ENCODE data around the gene GALM.

GALM gene

GRCh38 chr2:38668092-38668491 lies 2.2 kb downstream of the GALM start:
- H3K4me3 ChIP-seq (ENCODE audit: severe bottlenecking) = no peak overlapping the region
- TF ChIP-seq CTCF (IDR thresholded peaks at IDR 0.05; ENCODE audit: poor library complexity, severe bottlenecking) = no peak
- no peak overlapping the region for H3K27ac ChIP-seq (ENCODE audit: poor library complexity, severe bottlenecking)
- no peak for DNase-seq (ENCODE audit: low spot score)
- no peaks in the 10 kb centered on the region for H3K4me1 ChIP-seq (ENCODE audit: insufficient read depth, poor library complexity, severe bottlenecking)
- H3K36me3 ChIP-seq (ENCODE audit: low read depth) = no peaks in the 10 kb centered on the region
- H3K27me3 ChIP-seq (ENCODE audit: insufficient read depth, poor library complexity, severe bottlenecking) = no peaks in the 10 kb centered on the region
- H3K9me3 ChIP-seq (ENCODE audit: severe bottlenecking) = no peaks in the 10 kb centered on the region
- ATAC-seq (ENCODE audit: low read depth) = no peak

GRCh38 chr2:38668779-38669479 lies 3.0 kb downstream of the GALM start:
- Histone ChIP-seq H3K36me3 (ENCODE audit: low read depth) (no peaks in the 10 kb centered on the region), H3K9me3 (ENCODE audit: severe bottlenecking) (no peaks in the 10 kb centered on the region), H3K27me3 (ENCODE audit: insufficient read depth, poor library complexity, severe bottlenecking) (no peaks in the 10 kb centered on the region), H3K27ac (ENCODE audit: poor library complexity, severe bottlenecking) (no peak overlapping the region), H3K4me3 (ENCODE audit: severe bottlenecking) (no peak overlapping the region), H3K4me1 (ENCODE audit: insufficient read depth, poor library complexity, severe bottlenecking) (no peaks in the 10 kb centered on the region)
- DNase-seq (ENCODE audit: low spot score) (no peak), ATAC-seq (ENCODE audit: low read depth) (no peak)
- TF ChIP-seq CTCF (IDR thresholded peaks at IDR 0.05; ENCODE audit: poor library complexity, severe bottlenecking) = no peak

- Histone ChIP-seq H3K9me3 (ENCODE audit: severe bottlenecking) (no peaks in the 10 kb centered on the region), H3K36me3 (ENCODE audit: low read depth) (no peaks in the 10 kb centered on the region), H3K4me3 (ENCODE audit: severe bottlenecking) (no peak overlapping the region), H3K4me1 (ENCODE audit: insufficient read depth, poor library complexity, severe bottlenecking) (no peaks in the 10 kb centered on the region), H3K27me3 (ENCODE audit: insufficient read depth, poor library complexity, severe bottlenecking) (no peaks in the 10 kb centered on the region), H3K27ac (ENCODE audit: poor library complexity, severe bottlenecking) (no peak overlapping the region)
- no peak for ATAC-seq (ENCODE audit: low read depth)
- no peak for TF ChIP-seq CTCF (IDR thresholded peaks at IDR 0.05; ENCODE audit: poor library complexity, severe bottlenecking)
- no peak for DNase-seq (ENCODE audit: low spot score)
Measured at GRCh38 chr2:38671303-38671702, 5.4 kb downstream of the GALM start.

- Histone ChIP-seq H3K27ac (ENCODE audit: poor library complexity, severe bottlenecking) (no peak overlapping the region), H3K4me1 (ENCODE audit: insufficient read depth, poor library complexity, severe bottlenecking) (no peaks in the 10 kb centered on the region), H3K36me3 (ENCODE audit: low read depth) (no peaks in the 10 kb centered on the region), H3K27me3 (ENCODE audit: insufficient read depth, poor library complexity, severe bottlenecking) (no peaks in the 10 kb centered on the region), H3K9me3 (ENCODE audit: severe bottlenecking) (no peaks in the 10 kb centered on the region), H3K4me3 (ENCODE audit: severe bottlenecking) (no peak overlapping the region)
- TF ChIP-seq CTCF (IDR thresholded peaks at IDR 0.05; ENCODE audit: poor library complexity, severe bottlenecking) = no peak
- DNase-seq (ENCODE audit: low spot score) (no peak), ATAC-seq (ENCODE audit: low read depth) (no peak)
Measured at GRCh38 chr2:38671946-38672345, 6.0 kb downstream of the GALM start.

Data from RWPE2 (cell line).